CD4-positive, CD25-positive, alpha-beta regulatory T cell (primary cell): ENCODE data around the gene TDRD7. TPM values are rescaled to one million over a fixed set of nuclear protein-coding genes. Genes with fewer than 3 reads are reported as not detected.

Experiments
- ATAC-seq, 2 donors: fragments of 150-1000 bp; cut with Tn5 transposase; one replicate each; pipeline ENCODE4 v1.10.0; 2021; ENCODE audit warnings: low read depth in 2 of 2, moderate number of reproducible peaks in 2 of 2, moderate library complexity in 1 of 2
- DNase-seq, 3 donors: peaks; one replicate each; pipeline versions ENCODE4 v3.0.0 to v3.0.0-alpha.2; 2012 to 2022; ENCODE audit warnings: mixed read lengths in 1 of 3
- H3K27ac ChIP-seq: one replicate; pipeline ENCODE4 v1.7.0; 2013; ENCODE audit warnings: mild to moderate bottlenecking, low read length; ENCODE audit not compliant: insufficient read depth, poor library complexity, severe bottlenecking
- H3K27me3 ChIP-seq: one replicate; pipeline ENCODE4 v1.7.0; 2013; ENCODE audit warnings: low read length; ENCODE audit not compliant: control insufficient read depth, insufficient read depth
- H3K36me3 ChIP-seq: one replicate; pipeline ENCODE4 v1.7.0; 2013; ENCODE audit warnings: mild to moderate bottlenecking, low read length, moderate library complexity; ENCODE audit not compliant: control insufficient read depth, insufficient read depth
- H3K4me1 ChIP-seq: 2 replicates; pipeline ENCODE4 v1.7.0; 2013; ENCODE audit warnings: mild to moderate bottlenecking, low read length; ENCODE audit not compliant: insufficient read depth, control insufficient read depth, poor library complexity, severe bottlenecking
- H3K4me3 ChIP-seq: one replicate; pipeline ENCODE4 v1.7.0; 2013; ENCODE audit warnings: low read depth, mild to moderate bottlenecking, low read length, moderate library complexity
- H3K9me3 ChIP-seq, 2 experiments: 1 replicate in 1 of 2; 2 replicates in 1 of 2; pipeline ENCODE4 v1.7.0; 2013; ENCODE audit warnings: low read length in 2 of 2, mild to moderate bottlenecking in 1 of 2, moderate library complexity in 1 of 2; ENCODE audit not compliant: control insufficient read depth in 2 of 2
- H3K27ac Mint-ChIP-seq, 3 donors: one replicate each; pipeline ENCODE4 v1.8.0; 2020 to 2022; ENCODE audit warnings: mild to moderate bottlenecking in 3 of 3, mixed read lengths in 3 of 3, moderate library complexity in 2 of 3
- H3K27me3 Mint-ChIP-seq: one replicate; pipeline ENCODE4 v1.8.0; 2022; ENCODE audit warnings: mild to moderate bottlenecking, mixed read lengths
- H3K36me3 Mint-ChIP-seq: one replicate; pipeline ENCODE4 v1.8.0; 2020; ENCODE audit warnings: mixed read lengths
- H3K4me1 Mint-ChIP-seq, 4 donors: one replicate each; pipeline ENCODE4 v1.8.0; 2020 to 2022; ENCODE audit warnings: mixed read lengths in 4 of 4, mild to moderate bottlenecking in 1 of 4
- H3K4me3 Mint-ChIP-seq, 4 donors: one replicate each; pipeline ENCODE4 v1.8.0; 2020 to 2022; ENCODE audit warnings: mild to moderate bottlenecking in 4 of 4, mixed read lengths in 4 of 4, moderate library complexity in 3 of 4
- H3K9me3 Mint-ChIP-seq, 7 donors: one replicate each; pipeline ENCODE4 v1.8.0; 2020 to 2022; ENCODE audit warnings: mixed read lengths in 7 of 7, mild to moderate bottlenecking in 3 of 7, moderate library complexity in 2 of 7
- polyA plus RNA-seq, 4 donors: library from polyadenylated mRNA; unstranded; fragments of 300-500 nt; fragmentation: Illumina TruSeq; gene quantifications; one replicate each; pipeline ENCODE4 v1.2.3, GENCODE V29; 2021
- total RNA-seq: library from RNA; stranded (reverse); gene quantifications from one replicate; pipeline ENCODE4 v1.2.3, GENCODE V29; 2022

The TDRD7 gene
- 10.3 TPM for total RNA-seq
- 1 to 10 TPM; 5.1 to 8.2 (median 7.1) TPM for polyA plus RNA-seq

DNA sequence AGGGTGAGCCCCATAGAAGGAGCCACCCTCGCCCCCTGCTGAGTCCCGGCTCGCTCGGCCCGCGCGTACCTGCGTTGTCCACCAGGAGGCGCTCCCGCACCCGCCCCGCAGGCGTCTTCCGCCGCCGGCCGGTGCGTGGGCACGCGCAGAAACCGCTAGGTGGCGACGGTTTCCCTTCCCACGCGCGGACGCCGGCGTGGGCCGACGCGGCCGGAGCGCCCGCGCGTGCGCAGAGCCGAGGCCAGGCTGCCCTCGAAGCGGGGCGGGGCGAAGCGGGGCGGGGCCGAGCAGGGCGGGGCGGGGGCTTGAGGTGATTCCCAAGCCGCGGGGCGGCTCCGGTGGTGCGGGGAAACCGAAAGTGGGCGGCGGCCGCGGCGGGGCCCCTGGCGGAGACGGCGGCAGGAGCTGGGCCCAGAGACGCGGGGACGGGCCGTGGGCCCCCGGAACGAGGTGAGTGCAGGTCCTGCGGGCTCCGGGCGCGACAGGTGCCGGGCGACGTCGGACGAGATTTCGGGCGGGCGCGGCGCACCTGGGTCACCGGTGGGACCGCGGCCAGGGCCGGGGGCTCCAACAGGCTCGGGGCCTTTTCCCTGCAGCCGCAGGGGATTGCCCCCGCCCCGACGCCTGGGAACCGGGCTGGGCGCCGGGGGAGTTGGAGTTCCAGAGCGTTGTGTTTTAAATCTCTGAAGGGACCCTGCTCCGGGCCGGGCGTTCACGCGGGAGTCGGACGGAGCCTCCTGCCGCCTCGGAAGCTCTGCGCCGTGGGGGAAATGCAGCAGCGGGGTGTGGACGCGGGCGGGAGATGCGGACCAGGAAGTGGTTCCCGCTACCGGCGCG is at the start of gene TDRD7:
TSS of gene TDRD7 (plus strand) at position 308 of the 837 bp plus-strand sequence. CDS start 16,370 bp downstream, outside the sequence.
- Mint-ChIP-seq H3K4me1 (peaks cover 23 to 33% (median 29%) of the 10 kb centered on the region in 4 donors), H3K9me3 (peaks cover 0 to 2% (median 0%) of the 10 kb centered on the region in 7 donors), H3K4me3 (peak within 1 kb of the TSS; percentile 89 to 91 (median 91)), H3K27me3 (peaks cover 21% of the 10 kb centered on the region), H3K36me3 (no peaks in the 10 kb centered on the region), H3K27ac (peak within 1 kb of the TSS; percentile 77 to 97 (median 83))
- ATAC-seq (peak; percentile 90 to 92), DNase-seq (peak; percentile 88 to 89 (median 88))
- H3K9me3 ChIP-seq, result peaks cover 0 to 2% of the 10 kb centered on the region in 2 experiments
- H3K4me3 ChIP-seq, result peak within 1 kb of the TSS; percentile 77
- H3K27ac ChIP-seq, result peak within 1 kb of the TSS; percentile 78
- H3K4me1 ChIP-seq, result peaks cover 16% of the 10 kb centered on the region
- no peaks in the 10 kb centered on the region for H3K36me3 ChIP-seq
- peaks cover 18% of the 10 kb centered on the region for H3K27me3 ChIP-seq

DNA sequence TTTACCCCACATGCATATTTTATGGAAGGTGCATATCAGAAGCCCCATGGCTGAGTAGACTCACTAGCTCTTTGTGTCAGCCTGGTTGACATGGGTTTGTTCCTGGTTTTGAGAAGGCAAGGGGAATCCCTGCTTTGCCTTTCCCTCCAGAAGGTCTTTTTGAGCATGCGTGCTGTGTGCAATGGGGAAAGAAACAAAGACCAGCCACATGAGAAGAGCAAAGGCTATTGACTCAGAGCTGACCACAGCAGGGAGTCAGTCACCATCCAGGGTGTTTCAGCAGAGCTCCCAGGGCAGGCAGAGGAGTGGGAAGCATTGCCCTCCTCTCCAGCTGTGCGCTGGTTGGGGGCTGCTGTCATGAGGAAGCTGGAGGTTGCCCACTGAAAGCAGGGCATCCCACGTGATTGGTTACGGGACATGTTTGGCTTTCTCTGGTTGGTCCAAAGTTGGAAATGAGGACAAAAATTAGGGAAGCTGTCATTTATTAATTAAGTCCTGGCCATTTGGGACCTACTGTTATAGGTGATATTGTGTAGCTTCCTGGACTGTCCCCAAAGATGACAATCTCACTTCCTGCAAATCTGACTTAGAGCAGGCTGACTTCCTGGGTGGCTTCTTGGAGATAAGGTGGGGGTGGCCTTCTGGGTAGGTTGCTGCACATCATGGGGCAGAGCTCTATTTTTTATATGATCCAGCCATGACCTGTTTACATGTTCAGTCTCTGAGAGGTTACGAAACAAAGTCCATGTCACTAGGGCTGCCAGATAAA is 48.9 kb upstream of the TDRD7 start:
- Mint-ChIP-seq H3K27ac (no peak overlapping the region), H3K4me3 (no peak overlapping the region), H3K4me1 (peaks cover 0 to 7% (median 1%) of the 10 kb centered on the region in 4 donors), H3K36me3 (peaks cover 51% of the 10 kb centered on the region), H3K9me3 (peaks cover 0 to 1% (median 0%) of the 10 kb centered on the region in 7 donors), H3K27me3 (no peaks in the 10 kb centered on the region)
- Histone ChIP-seq H3K4me3 (no peak overlapping the region), H3K27ac (no peak overlapping the region), H3K4me1 (no peaks in the 10 kb centered on the region), H3K9me3 (no peaks in the 10 kb centered on the region), H3K36me3 (no peaks in the 10 kb centered on the region), H3K27me3 (no peaks in the 10 kb centered on the region)
- DNase-seq, result peak in 1 of 3 donors; percentile 59
- no peak for ATAC-seq

GRCh38 chr9:97363661-97364299 is 48.1 kb upstream of the TDRD7 start:
- Mint-ChIP-seq H3K27me3 (no peaks in the 10 kb centered on the region), H3K4me1 (peaks cover 0 to 7% (median 1%) of the 10 kb centered on the region in 4 donors), H3K9me3 (peaks cover 0 to 5% (median 3%) of the 10 kb centered on the region in 7 donors), H3K4me3 (no peak overlapping the region), H3K36me3 (peaks cover 51% of the 10 kb centered on the region), H3K27ac (no peak overlapping the region)
- ATAC-seq, result no peak
- DNase-seq, result no peak
- Histone ChIP-seq H3K27me3 (no peaks in the 10 kb centered on the region), H3K27ac (no peak overlapping the region), H3K36me3 (no peaks in the 10 kb centered on the region), H3K4me3 (no peak overlapping the region), H3K4me1 (no peaks in the 10 kb centered on the region), H3K9me3 (peaks cover 0 to 3% of the 10 kb centered on the region in 2 experiments)

- no peak for DNase-seq
- no peaks in the 10 kb centered on the region for H3K27me3 ChIP-seq
- no peak overlapping the region for H3K27ac ChIP-seq
- H3K4me1 Mint-ChIP-seq, result peaks cover 0 to 7% (median 1%) of the 10 kb centered on the region in 4 donors
- peak overlapping the region in 2 of 3 donors; percentile 31 to 47 for H3K27ac Mint-ChIP-seq
- no peaks in the 10 kb centered on the region for H3K4me1 ChIP-seq
- peaks cover 0 to 5% of the 10 kb centered on the region in 2 experiments for H3K9me3 ChIP-seq
- H3K4me3 Mint-ChIP-seq, result peak overlapping the region in 1 of 4 donors; percentile 43
- peaks cover 51% of the 10 kb centered on the region for H3K36me3 Mint-ChIP-seq
- ATAC-seq, result no peak
- H3K9me3 Mint-ChIP-seq, result peaks cover 0 to 9% (median 5%) of the 10 kb centered on the region in 7 donors
- H3K4me3 ChIP-seq, result no peak overlapping the region
- H3K27me3 Mint-ChIP-seq, result no peaks in the 10 kb centered on the region
- H3K36me3 ChIP-seq, result no peaks in the 10 kb centered on the region
These were observed 47.0 kb upstream of the TDRD7 start for GRCh38 chr9:97364769-97365490.

- DNase-seq (no peak), ATAC-seq (no peak)
- peak overlapping the region in 1 of 3 donors; percentile 47 for H3K27ac Mint-ChIP-seq
- Histone ChIP-seq H3K27ac (no peak overlapping the region), H3K9me3 (peaks cover 0 to 5% of the 10 kb centered on the region in 2 experiments), H3K4me3 (no peak overlapping the region), H3K4me1 (no peaks in the 10 kb centered on the region), H3K27me3 (no peaks in the 10 kb centered on the region), H3K36me3 (no peaks in the 10 kb centered on the region)
- peaks cover 0 to 9% (median 4%) of the 10 kb centered on the region in 7 donors for H3K9me3 Mint-ChIP-seq
- H3K36me3 Mint-ChIP-seq, result peaks cover 49% of the 10 kb centered on the region
- no peak overlapping the region for H3K4me3 Mint-ChIP-seq
- no peaks in the 10 kb centered on the region for H3K27me3 Mint-ChIP-seq
- H3K4me1 Mint-ChIP-seq, result peaks cover 0 to 7% (median 1%) of the 10 kb centered on the region in 4 donors
These were observed 46.3 kb upstream of the TDRD7 start for GRCh38 chr9:97365634-97366033.

DNA sequence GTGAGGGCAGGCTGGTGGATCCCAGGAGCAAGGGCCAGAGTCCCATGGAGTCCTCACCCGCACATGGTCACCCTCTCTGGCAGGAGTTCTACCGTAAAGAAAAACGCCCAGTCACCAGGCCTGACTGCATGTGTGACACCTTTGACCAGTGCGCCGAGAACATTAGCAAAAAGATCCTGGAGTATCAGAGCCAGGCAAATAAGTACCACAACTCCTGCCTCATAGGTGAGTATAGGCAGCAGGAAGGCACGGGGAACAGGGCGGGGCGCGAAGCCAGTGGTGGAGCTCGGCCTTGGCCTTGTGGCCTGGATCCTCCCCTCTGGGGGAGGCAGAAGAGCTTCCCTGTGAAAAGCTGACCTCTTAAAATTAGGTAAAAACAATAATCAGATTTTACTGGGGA is 45.4 kb upstream of the TDRD7 start:
- no peak overlapping the region for H3K4me3 Mint-ChIP-seq
- H3K9me3 ChIP-seq, result peaks cover 0 to 5% of the 10 kb centered on the region in 2 experiments
- no peaks in the 10 kb centered on the region for H3K36me3 ChIP-seq
- no peak overlapping the region for H3K4me3 ChIP-seq
- ATAC-seq, result no peak
- DNase-seq, result no peak
- H3K4me1 Mint-ChIP-seq, result peaks cover 0 to 7% (median 1%) of the 10 kb centered on the region in 4 donors
- no peaks in the 10 kb centered on the region for H3K27me3 ChIP-seq
- H3K9me3 Mint-ChIP-seq, result peaks cover 0 to 9% (median 4%) of the 10 kb centered on the region in 7 donors
- no peaks in the 10 kb centered on the region for H3K27me3 Mint-ChIP-seq
- peaks cover 50% of the 10 kb centered on the region for H3K36me3 Mint-ChIP-seq
- no peak overlapping the region for H3K27ac ChIP-seq
- H3K4me1 ChIP-seq, result no peaks in the 10 kb centered on the region
- H3K27ac Mint-ChIP-seq, result no peak overlapping the region

DNA sequence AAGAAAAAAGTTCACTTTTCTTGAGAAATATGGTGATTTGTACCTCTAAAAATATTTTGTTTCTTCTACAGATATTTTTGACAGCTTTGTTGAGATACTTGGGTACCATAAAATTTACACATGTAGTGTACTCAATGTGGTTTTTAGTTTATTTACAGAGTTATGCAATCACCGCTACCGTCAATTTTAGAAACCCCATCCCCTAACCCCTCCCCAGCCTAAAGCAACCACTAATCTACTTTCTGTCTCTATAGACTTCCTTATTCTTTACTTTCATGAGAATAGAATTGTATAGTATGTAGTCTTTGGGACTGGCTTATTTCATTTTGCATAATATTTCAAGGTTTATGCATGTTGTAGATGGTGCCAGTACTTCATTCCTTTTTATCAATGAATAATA is 45.0 kb upstream of the TDRD7 start:
- Histone ChIP-seq H3K36me3 (no peaks in the 10 kb centered on the region), H3K4me1 (no peaks in the 10 kb centered on the region), H3K4me3 (no peak overlapping the region), H3K9me3 (peaks cover 0 to 5% of the 10 kb centered on the region in 2 experiments), H3K27me3 (no peaks in the 10 kb centered on the region), H3K27ac (no peak overlapping the region)
- no peaks in the 10 kb centered on the region for H3K27me3 Mint-ChIP-seq
- no peak overlapping the region for H3K4me3 Mint-ChIP-seq
- ATAC-seq, result no peak
- DNase-seq, result no peak
- peaks cover 53% of the 10 kb centered on the region for H3K36me3 Mint-ChIP-seq
- peaks cover 0 to 7% (median 1%) of the 10 kb centered on the region in 4 donors for H3K4me1 Mint-ChIP-seq
- no peak overlapping the region for H3K27ac Mint-ChIP-seq
- peaks cover 0 to 9% (median 4%) of the 10 kb centered on the region in 7 donors for H3K9me3 Mint-ChIP-seq
